Thyroid gland (tissue), 4 donors: Measurements from ENCODE around the gene SLC52A3.

ENCODE experiments used
- CTCF ChIP-seq, 6 experiments: fragments of 200-600 bp in 3 of 6; fragments of 450-650 bp in 3 of 6; sonication (generic) in 3 of 6; IDR thresholded peaks; one replicate each; pipeline ENCODE4 v1.5.1; 2016 to 2019; ENCODE audit warnings: antibody characterized with exemption in 6 of 6, mild to moderate bottlenecking in 2 of 6, inconsistent platforms in 1 of 6, moderate library complexity in 1 of 6
- POLR2A ChIP-seq, 2 donors: fragments of 450-650 bp; IDR thresholded peaks; one replicate each; pipeline ENCODE4 v1.6.1; 2017; ENCODE audit warnings: antibody characterized with exemption in 2 of 2, mild to moderate bottlenecking in 2 of 2, moderate library complexity in 1 of 2

GRCh38 chr20:753136-753535, 15.2 kb downstream of the SLC52A3 start:
- TF ChIP-seq POLR2A (IDR thresholded peaks at IDR 0.05) = no peak
- TF ChIP-seq CTCF (IDR thresholded peaks at IDR 0.05) = no peak
